ENCODE measurements around the gene MAGI2. TPM values are rescaled to one million over a fixed set of nuclear protein-coding genes. Genes with fewer than 3 reads are reported as not detected.

The MAGI2 gene
- total RNA-seq, 6 experiments from 2014 or later, result 7.1 to 9.8 (median 8.5) TPM

DNA sequence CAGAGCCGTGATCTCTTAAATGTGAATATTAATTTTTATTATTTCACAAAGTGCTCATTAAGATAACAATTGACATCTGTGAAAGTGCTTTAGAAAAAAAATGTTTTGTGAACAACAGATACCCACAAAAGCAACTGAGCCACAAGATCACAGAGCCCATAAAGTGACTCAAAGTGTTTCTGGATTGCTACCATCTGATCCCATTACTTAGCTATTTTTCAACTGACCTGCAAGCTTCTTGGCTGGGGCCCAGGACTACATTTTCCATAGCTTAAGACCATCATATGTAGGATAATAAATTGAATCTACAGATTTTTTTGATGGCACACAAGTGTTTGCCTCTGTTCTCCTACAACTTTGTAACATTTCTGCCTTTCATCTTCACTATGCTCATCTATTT lies 980.4 kb downstream of the MAGI2 start:
- Mint-ChIP-seq H3K9me3 (no peaks in the 10 kb centered on the region), H3K4me3 (peak overlapping the region; percentile 51), H3K27ac (peak overlapping the region; percentile 70), H3K27me3 (ENCODE audit: insufficient read depth) (no peaks in the 10 kb centered on the region), H3K36me3 (ENCODE audit: low read depth) (no peaks in the 10 kb centered on the region), H3K4me1 (ENCODE audit: low read depth) (peaks cover 69% of the 10 kb centered on the region)
- peak; percentile 63 for DNase-seq
- TF ChIP-seq, protein P1, sequence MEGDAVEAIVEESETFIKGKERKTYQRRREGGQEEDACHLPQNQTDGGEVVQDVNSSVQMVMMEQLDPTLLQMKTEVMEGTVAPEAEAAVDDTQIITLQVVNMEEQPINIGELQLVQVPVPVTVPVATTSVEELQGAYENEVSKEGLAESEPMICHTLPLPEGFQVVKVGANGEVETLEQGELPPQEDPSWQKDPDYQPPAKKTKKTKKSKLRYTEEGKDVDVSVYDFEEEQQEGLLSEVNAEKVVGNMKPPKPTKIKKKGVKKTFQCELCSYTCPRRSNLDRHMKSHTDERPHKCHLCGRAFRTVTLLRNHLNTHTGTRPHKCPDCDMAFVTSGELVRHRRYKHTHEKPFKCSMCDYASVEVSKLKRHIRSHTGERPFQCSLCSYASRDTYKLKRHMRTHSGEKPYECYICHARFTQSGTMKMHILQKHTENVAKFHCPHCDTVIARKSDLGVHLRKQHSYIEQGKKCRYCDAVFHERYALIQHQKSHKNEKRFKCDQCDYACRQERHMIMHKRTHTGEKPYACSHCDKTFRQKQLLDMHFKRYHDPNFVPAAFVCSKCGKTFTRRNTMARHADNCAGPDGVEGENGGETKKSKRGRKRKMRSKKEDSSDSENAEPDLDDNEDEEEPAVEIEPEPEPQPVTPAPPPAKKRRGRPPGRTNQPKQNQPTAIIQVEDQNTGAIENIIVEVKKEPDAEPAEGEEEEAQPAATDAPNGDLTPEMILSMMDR (IDR thresholded peaks at IDR 0.05), result no peak

DNA sequence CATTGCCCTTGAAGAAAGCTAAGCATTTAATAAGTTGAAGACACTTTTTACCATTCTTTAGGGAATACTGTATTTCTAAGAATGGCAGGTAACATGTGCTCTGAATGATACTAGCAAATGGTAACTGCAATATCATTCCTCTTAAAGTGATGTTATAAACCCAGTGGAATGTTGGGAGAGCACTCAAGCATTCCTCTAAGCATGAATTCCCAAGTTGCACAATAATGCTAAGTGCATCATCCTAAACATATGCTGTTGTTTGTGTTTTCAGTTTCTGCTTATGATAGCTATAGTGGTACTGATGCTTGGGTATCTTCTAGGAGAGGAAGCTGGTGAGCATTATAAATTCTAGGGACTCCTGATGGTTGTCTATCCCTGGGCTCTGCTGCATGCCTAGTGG lies 980.9 kb downstream of the MAGI2 start:
- Mint-ChIP-seq H3K27ac (peak overlapping the region; percentile 58), H3K9me3 (no peaks in the 10 kb centered on the region), H3K27me3 (ENCODE audit: insufficient read depth) (no peaks in the 10 kb centered on the region), H3K4me3 (peak overlapping the region; percentile 51), H3K36me3 (ENCODE audit: low read depth) (no peaks in the 10 kb centered on the region), H3K4me1 (ENCODE audit: low read depth) (peaks cover 69% of the 10 kb centered on the region)
- peak; percentile 82 for DNase-seq
- TF ChIP-seq, protein P1 (IDR thresholded peaks at IDR 0.05), result no peak

DNA sequence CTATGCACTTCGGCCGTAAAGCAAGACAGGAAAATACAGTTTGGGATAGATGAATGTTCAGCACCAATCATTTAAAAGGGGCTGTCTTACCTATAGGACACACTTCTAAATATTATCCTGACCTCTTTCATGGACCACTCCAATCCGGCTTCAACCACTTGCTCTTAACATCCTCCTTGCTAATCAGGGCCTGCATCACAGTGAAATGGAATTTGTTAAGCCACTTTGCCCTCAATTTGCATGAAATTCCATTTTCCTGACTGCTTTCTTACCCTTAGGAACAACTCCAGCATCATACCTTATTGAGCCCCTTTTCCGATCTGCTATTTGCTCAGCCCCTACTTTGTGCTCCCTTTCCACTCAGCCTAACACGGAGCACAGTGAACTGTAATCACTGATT lies 987.6 kb downstream of the MAGI2 start:
- TF ChIP-seq, protein P1 (IDR thresholded peaks at IDR 0.05), result no peak
- Mint-ChIP-seq H3K4me3 (no peak overlapping the region), H3K9me3 (no peaks in the 10 kb centered on the region), H3K27ac (no peak overlapping the region), H3K36me3 (ENCODE audit: low read depth) (0 out of 2 replicates have a peak, but pooled peaks cover 3% of the 10 kb centered on the region), H3K4me1 (ENCODE audit: low read depth) (peaks cover 18% of the 10 kb centered on the region; the same call in 1 of the 2 replicates), H3K27me3 (ENCODE audit: insufficient read depth) (no peaks in the 10 kb centered on the region)
- no peak for DNase-seq

DNA sequence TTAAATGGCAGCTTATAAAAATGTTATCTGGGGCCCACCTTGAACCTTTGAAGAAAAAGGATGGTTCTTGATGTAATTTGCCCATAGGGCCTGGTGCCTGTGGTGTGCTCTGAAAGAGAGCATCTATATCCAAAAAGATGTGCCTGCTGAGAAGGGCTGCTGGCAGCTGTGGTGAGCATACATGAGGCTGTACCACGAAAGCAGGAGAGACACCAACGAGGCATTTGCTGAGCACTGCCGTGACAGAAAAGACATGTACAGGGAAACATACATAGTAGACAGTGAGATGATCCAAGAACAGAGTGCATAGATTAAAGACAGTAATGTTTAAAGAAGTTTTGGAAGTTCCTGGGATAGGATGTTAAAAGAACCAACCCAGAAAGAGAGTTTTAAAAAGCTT lies 990.4 kb downstream of the MAGI2 start:
- Mint-ChIP-seq H3K9me3 (no peaks in the 10 kb centered on the region), H3K4me1 (ENCODE audit: low read depth) (peaks cover 8% of the 10 kb centered on the region; the same call in 1 of the 2 replicates), H3K27ac (no peak overlapping the region), H3K4me3 (no peak overlapping the region), H3K27me3 (ENCODE audit: insufficient read depth) (no peaks in the 10 kb centered on the region), H3K36me3 (ENCODE audit: low read depth) (0 out of 2 replicates have a peak, but pooled peaks cover 3% of the 10 kb centered on the region)
- no peak for DNase-seq
- TF ChIP-seq, protein P1 (IDR thresholded peaks at IDR 0.05), result no peak

DNA sequence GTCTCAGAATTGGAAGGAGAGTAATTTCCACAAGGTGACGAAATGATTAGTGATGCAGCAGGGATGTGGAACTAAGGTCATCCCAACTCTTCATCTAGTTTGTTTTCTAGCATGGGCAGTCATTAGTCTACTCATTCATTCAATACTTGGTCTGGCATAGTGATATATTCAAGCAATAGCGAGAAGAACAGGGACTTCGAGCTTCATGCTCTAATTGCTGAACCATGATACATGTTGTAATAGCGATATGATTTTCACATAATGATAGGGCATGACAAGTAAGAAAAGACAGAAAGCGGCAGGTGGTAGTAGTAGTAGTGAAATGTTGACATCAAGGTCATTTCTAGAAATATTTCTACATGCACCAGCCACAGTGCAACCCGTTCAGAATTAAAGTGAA lies 1002.8 kb downstream of the MAGI2 start:
- Mint-ChIP-seq H3K4me3 (no peak overlapping the region), H3K27ac (no peak overlapping the region), H3K4me1 (ENCODE audit: low read depth) (no peaks in the 10 kb centered on the region), H3K36me3 (ENCODE audit: low read depth) (no peaks in the 10 kb centered on the region), H3K9me3 (no peaks in the 10 kb centered on the region), H3K27me3 (ENCODE audit: insufficient read depth) (peaks cover 1% of the 10 kb centered on the region; the same call in 1 of the 2 replicates)
- TF ChIP-seq, protein P1 (IDR thresholded peaks at IDR 0.05), result no peak
- no peak for DNase-seq

DNA sequence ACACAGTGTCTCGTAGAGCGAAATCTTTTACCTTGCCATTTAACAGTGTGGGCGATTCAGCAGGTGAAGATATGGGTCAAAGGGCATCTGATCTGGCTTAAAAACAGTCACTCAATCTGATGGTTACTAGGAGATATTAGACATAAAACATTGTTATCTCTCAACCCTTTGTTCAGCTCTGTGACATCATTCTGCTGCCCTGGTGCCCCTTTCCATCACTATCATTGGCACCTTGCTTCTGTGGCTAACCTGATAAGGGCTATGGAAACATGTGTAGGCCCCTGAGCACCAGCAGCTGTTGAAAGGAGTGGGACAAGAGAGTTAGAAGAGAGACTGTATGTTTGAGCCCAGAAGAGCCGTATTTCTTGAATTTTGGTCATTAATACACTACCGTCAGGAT lies 1004.6 kb downstream of the MAGI2 start:
- no peak for DNase-seq
- Mint-ChIP-seq H3K27me3 (ENCODE audit: insufficient read depth) (peaks cover 1% of the 10 kb centered on the region; the same call in 1 of the 2 replicates), H3K9me3 (no peaks in the 10 kb centered on the region), H3K4me1 (ENCODE audit: low read depth) (no peaks in the 10 kb centered on the region), H3K27ac (no peak overlapping the region), H3K4me3 (no peak overlapping the region), H3K36me3 (ENCODE audit: low read depth) (no peaks in the 10 kb centered on the region)
- TF ChIP-seq, protein P1 (IDR thresholded peaks at IDR 0.05), result no peak

All from HFFc6 (cell line).